GM18511 (cell line): ENCODE measurements around the gene NFATC3.

Source experiments
- ATAC-seq: cut with Tn5 transposase; IDR thresholded peaks from one replicate; pipeline ENCODE4 v1.9.1; 2021; ENCODE audit warnings: mild to moderate bottlenecking, moderate library complexity; ENCODE audit not compliant: unreplicated experiment

NFATC3 gene

DNA sequence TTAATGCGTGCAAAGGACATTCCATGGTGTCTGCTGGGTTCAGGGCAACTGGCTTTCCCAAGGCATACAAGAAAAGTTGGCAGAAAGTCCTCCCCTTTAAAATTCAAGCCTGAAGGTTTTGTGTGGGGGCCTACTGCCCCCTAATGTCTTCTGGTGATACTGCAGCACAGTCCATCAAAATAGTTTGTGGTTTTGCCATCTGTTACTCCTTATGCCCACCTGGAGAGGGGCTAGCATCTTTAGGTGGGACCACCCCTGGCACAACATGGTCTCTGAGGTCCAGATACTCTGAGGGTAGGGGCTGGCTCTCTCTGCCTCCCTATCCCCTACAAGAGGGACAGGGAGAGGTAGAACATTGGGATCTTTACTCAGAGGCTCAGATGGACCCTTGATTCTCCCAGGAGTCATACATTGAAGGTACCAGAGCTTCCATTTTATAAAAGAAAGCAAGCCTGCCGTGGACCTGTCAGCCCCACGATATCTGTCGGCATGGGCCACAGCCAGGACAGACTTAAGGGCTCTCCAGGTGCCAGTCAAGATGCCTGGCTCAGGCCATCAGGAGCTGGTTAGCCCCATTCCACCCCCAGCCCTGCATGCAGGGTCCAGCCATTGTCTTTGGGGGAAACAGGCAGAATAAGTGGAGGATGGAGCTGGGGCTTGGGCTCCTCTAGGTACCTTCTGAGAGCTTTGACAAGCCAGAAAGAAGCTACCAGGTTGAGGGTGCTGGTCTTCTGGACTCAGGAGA, 144.4 kb downstream of the NFATC3 start:
- no peak for ATAC-seq

DNA sequence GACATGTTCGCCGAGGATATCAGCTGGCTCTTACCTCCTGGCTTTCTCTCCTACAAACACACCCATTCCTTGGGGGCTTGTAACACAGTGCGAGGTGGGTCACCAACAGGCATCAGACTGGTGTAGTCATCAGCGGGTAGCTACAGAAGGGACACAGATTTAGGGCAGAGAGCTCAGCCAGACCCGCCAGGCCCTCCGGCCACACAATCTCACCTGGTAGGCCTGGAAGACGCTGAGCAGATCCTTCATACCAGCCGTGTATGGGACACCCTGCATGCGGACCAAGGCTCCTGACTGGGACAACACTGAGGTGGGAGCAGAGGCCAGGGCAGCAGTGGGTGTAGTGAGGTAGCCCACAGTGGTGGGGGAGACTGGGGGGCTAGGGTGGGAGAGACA, 145.0 kb downstream of the NFATC3 start:
- no peak for ATAC-seq

DNA sequence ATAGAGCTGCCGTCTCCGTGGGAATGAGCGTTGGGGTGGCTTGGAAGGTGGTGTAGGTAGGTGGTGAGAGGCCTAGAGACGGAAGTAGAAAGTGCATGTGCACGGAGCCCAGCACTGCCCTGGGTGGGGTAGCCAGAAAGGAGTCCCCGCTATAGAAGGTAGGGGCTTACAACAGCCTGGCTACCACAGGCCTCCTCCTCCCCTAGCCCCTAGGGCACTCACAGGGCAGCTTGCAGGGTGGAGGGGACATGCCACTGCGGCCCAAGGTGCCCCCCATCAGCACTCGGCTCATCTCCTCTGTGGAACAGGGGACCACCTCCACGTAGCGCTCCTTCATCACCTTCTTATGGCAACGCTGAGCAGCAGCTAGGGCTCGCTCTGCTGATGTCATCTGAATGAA, 145.8 kb downstream of the NFATC3 start:
- no peak for ATAC-seq

DNA sequence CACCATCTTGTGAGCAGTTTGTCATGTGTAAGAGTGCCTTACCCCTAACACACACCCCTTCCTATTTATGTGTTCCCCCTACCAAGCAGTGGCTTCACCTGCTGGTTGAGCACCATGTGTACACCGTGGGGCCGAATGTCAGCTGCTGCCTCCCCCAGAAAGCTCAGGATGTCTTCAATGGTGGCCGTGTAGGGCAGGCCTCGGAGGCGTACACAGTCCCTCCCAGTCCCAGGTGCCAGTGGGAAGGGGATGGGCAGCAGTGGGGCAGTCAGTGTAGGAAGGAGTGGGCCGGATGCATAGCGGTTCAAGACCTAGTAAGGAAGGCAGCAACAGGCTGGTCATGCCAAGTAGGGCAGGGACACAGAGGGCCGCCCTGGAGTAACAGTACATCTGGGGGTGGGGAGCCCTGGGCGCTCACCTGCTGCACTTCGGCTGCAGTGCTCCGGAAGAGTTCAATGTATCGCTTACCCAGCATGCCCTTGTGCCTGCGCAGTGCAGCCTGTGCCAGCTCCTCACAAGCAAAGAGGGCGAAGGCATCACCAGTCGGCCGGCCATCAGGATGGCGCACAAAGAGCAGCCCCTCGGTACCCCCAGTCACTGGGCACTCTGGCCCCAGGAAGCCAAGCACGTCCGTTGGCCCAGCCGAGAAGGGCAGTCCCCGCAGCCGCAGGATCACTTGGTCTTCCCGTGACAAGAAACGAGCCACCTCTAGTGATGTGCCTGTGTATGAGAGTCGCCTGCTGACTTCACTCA, 146.4 kb downstream of the NFATC3 start:
- ATAC-seq, result no peak

DNA sequence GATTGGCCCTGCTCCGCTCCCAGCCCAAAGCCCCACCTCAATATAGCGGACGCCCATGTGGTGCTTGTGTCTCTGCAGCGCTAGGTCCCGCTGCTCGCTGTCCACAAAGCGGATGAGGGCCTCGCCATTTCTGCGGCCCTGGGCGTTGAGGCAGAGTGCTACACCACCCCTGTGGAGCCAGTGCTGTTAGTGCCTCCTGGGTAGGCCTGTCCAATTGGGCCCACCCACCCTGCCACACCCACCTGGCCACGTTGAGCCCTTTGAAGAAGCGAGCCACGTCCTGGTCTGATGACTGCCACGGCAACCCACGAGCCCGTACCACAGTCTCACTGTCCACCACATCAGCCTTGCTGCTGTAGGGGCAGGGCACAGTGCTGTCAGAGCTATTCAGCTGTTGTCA, 147.2 kb downstream of the NFATC3 start:
- no peak for ATAC-seq

DNA sequence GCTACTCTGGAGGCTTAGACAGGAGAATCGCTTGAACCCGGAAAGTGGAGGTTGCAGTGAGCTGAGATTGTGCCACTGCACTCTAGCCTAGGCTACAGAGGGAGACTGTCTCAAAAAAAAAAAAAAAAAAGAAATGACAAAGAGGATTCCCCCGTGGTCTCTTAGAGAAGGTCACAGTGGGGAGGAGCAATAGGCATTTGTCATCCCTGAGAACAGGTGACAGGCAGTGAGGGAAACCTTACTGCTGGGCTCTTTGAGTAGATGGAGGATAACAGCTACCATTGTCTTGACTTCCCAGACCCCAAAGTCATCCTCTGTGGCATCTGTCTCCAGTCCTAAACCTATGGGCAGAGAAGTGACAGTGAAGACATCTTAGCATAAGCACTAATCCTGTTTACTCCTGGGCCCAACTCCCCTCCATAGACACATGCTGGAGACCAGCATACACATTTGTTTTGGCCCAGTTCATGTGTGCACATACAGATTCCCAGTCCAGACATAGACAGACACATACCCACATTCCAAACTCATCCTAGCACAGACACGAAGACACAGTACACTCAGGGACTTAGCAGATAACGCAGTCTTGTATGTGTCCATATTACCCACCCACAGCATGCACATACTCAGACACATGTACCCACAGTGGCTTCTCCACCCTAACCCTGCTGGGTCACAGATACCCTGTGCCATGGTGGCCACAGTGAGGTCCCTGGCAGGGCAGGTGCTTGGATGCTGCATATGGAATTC, 148.1 kb downstream of the NFATC3 start:
- ATAC-seq, result no peak

DNA sequence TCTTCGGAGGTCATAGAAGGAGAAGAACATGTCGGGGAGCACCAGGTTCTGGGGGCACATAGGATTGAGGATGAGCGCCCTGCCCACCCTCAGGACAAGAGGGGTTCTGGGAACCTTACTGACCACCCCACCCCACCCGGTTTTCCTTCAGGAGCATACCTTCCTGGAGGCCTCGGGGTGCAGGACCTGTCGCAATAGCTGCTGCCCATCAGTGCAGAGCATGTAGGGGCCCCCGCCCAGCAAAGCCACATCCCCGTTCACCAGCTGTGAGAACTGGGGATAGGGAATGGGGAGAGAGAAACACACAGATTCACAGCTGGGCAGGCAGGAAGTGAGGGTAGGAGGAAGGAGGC, 148.6 kb downstream of the NFATC3 start:
- ATAC-seq, result no peak

DNA sequence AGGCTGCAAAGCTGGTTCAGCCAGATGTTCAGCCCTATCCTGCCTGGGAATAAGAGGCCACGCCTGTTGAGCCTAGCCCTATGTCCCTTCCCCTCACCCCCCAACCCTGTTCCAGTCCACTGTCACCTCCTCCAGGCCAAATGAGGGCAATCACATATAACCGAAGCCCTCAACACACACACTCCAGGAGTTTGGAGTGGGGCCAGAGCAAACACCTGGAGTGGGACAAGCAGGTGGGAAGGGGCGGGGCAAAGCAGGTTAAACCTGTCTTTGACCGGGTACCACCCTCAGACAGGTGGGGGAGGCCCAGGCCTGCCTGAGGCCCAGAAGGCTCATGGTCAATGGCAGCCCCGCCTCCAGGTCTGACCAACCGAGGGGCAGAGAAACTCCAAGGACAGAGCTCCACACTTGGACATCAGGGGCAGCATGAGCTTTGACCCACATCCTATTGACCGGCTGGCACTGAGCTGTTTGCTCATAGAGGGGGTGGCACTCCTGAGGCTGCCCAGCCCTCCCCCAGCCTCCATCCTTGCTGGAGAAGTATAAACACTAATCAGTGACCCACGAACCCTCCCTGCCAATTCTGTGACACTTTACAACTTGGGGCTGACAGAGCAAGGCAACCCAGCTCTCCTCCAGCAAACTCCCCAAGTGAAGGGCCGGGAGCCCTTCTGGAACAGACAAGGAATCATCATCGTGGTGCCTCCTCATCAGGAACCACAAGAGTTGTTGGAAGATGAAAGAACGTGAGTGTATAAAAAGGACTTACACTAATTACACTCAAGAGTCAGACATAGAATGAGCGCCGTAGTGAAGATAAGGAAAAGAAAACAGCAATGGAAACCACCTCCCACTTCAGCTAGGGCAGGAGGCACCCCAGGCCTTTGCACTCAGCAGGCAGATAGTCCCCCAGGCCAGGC, 149.3 kb downstream of the NFATC3 start:
- ATAC-seq, result no peak

DNA sequence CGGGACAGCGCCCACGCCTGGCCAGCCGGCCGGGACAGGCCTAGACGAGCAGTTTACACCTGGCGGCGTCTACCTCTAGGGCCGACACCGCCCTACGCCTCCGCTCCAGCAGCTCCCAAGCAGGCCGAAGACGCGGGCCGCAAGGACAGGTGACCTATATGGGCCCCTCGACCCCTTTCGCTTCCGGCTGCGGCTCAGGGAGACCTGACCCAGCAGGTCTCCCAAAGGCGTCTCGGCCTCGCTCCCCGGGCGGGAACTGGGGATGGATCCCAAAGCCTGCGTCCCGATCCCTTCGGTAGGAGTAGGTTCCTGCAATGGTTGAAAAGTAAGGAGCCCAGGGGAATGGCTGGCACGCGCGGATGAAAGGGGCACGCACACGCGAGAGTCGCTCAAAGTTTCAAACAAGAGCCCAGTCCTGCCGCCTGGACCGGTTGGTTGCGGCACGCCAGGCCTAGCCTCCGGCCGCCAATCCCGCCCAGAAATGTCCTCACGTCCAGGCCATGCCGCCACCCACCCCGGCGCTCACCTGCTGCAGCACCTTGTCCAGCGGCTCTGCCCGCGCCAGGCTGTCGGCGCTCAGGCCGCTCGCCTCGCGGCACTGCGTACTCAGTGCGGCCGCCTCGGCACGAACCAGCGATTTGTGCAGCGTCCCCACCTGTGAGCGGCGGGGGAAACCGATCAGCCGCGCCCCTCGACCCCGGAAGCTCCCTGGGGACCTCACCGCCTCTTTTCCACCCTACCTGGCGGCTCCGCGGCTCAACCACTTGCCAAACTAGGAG, 150.1 kb downstream of the NFATC3 start:
- ATAC-seq, result no peak

DNA sequence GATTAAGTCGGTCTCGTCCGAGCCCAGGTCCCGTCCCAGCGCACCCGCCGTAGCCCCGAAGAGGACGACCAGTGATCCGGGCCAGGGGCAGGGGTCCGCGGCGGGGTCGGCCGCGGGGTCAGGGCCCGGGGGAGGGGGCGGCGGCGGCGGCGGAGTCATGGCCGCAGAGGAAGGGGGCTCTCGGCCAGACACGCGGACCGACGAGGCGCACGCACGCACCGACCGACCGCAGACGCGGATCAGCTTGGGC, 150.6 kb downstream of the NFATC3 start, which contains the start of gene ESRP2:
Gene ESRP2, minus strand, starts transcription at position 241 of the 250 bp plus-strand sequence. Its CDS starts 82 bp downstream, at position 159.
- ATAC-seq, result no peak

DNA sequence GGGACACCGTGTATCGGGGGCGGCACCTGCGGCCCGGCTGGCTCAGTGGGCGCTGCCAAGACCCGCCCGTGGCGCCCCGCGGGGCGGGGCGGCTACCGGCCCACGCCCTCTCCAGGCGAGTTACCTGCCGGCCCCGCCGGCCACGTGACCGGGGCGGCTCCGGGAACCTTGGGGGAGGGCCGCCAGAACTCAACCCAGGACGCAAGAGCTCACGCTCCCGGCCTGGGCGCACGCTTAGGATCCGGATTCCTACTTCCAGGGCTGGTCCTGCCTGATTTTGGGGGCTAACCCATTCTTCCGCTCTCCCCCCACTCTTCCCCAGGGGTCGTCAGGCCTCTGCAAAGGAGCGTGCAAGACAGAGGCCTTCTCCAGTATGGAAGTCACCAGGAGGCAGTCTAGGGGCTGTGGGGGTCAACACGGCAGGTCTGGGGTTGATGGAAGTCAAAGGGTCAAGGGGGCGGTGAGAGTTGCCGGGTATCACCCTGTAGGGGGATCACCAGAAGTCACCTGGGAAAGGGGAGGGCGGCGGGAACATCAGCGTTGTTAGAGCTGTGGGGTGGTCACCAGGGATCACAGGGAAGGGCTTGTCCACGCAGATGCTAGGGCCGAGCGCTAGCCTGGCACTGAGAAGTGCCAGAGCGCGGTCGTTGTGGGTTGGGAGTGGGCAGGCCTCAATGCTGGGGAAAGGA, 151.1 kb downstream of the NFATC3 start:
- ATAC-seq, result no peak

DNA sequence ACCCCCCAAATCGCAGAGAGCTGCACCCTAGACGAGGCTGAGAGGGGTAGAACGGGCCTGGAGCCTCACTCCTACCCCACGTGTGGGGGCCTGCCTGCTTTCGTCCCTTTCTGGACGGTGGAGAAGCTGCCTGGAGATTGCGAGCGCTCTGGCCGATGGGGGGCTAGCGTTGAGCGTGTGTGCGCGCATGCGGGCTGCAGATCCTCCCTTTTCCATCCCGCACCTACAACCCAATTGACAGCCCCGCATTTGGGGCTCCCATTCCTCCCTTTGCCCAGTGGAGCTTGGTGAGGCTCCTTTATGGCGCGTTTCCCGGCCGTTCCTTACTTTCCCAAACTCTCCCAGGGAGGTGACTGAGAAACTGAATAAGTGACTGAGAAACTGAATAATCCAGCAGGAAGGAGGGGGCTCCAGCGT, 151.7 kb downstream of the NFATC3 start:
- ATAC-seq, result no peak

DNA sequence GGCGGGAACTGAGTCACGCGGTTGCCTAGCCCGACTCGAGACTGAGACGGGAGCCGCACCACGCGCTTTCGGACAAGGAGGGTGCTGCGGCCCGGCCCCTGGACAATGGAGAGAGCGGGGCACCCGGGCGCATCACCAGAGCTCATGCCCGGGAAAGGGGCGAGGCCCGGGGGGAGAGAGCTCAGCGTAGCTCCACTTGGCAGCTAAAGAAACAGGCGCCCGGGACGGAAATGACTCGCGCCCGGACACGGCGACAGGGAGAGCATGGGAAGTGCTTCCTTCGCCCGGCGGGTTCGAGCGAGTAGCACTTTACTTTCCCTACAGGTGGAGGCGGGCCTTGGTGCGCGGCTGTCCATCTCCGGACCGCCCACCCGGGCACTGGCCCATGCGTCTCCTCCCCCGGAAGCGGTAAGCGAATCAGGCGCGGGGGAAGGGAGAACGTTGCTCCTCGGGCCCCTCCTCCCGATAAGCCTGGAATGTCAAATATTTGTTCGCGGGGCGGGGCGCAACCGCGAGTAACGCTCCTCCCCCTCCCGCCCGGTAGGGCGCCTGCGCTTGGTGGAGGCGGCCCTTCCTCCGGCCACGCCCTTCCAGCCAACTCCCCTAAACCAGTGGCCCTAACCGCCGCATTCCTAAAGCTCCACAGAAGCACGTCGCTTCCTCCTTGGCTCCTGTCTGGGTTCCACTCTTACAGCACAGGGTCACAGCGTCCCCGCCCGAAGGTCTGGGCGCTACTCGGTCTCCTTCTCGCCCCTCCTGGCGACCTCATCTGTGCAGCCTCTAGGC, 152.3 kb downstream of the NFATC3 start:
- ATAC-seq, result peak; percentile 85

DNA sequence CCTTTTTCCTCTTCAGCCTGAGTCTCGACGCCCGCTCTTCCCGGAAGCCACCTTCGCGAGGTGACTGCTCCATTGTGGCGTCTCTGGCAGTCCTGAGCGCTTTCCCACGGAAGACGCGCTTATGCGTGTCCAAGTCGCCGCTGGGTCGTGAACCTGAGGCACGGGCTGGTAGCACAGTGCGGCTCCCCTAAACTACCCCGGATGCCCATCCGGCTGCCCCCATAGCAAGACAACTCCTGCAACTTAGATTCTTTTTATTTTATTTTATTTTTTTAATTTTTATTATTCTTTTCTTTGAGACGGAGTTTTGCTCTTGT, 152.8 kb downstream of the NFATC3 start:
- peak; percentile 22 for ATAC-seq

DNA sequence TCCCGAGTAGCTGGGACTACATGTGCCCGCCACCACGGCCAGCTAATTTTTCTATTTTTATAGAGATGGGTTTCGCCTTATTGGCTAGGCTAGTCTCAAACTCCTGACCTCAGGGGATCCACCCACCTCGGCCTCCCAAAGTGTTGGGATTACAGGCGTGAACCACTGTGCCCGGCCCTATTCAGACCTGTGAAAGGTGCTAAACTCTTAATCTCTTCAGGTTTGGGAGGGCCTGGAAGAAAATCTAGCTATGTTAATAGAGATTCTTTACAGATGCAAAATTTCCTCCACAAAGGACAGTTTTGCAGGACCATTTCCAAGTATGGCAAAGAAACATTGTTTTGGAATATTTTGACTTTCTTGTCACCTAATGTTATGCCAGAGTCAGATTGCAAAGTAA, 156.9 kb downstream of the NFATC3 start:
- no peak for ATAC-seq

DNA sequence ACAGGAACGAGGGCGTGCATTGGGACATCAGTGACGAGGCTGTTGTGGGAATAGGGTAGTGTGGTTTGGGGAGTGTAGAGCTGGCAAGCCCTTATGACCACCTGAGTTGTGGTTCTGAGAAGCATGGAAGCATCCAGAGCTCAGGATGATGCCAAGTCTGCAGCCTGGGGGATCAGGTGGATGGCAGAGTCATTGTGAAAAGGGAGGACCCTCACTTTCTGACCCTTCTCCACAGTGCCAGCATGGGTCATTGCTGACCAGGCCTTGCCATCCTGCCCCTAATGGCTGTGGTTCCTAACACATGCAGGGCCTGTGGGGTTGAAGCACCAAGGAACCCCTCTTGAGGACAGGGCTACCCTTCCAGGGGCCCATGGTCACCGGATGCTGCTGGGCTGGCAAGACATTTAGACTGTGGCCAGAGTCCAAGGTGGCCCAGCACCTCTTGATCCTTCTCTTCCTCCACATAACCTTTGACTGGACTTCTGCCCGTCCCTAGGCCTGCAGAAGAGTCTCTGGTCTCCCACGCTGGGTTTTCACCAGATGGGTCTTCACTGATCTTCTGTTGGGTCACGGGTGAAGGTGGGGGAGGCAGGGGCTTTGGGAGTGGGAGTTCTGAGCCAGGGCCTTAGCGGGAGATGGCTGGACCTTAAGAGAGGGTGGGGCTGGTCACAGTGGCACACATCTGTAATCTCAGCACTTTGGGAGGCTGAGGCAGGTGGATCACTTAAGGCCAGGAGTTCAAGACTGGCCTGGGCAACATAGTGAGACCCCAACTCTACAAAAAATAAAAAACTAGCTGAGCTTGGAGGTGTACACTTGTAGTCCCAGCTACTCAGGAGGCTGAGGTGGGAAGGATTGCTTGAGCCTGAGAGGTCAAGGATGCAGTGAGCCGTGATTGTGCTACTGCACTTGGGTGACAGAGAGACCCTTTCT, 158.0 kb downstream of the NFATC3 start:
- ATAC-seq, result no peak

DNA sequence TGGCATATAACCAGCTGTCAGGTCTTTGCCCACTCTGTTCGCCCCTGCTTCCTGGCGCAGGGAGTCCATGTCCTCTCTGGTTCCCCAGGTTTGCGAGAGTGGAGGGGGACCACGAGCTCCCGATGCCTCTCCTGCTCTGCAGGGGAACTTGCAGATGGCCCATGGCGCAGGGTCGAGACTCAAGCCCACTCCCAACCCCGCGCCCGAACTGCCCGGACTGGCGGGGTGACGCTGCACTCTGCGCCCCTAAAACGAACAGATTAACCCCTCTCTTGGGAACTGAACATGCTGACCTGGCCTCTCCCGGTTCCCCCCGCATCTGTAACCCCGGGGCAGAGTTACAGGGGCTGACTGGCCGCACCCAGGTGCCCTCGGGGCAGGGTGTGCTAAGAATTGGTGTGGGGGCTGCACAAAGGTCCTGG, 159.3 kb downstream of the NFATC3 start:
- ATAC-seq, result no peak
